HG02642 (cell line): ENCODE data around the gene ZIM2.

Experiments
- ATAC-seq: cut with Tn5 transposase; IDR thresholded peaks from one replicate; pipeline ENCODE4 v1.9.1; 2021; ENCODE audit warnings: mild to moderate bottlenecking; ENCODE audit not compliant: unreplicated experiment, poor library complexity

Gene ZIM2

DNA sequence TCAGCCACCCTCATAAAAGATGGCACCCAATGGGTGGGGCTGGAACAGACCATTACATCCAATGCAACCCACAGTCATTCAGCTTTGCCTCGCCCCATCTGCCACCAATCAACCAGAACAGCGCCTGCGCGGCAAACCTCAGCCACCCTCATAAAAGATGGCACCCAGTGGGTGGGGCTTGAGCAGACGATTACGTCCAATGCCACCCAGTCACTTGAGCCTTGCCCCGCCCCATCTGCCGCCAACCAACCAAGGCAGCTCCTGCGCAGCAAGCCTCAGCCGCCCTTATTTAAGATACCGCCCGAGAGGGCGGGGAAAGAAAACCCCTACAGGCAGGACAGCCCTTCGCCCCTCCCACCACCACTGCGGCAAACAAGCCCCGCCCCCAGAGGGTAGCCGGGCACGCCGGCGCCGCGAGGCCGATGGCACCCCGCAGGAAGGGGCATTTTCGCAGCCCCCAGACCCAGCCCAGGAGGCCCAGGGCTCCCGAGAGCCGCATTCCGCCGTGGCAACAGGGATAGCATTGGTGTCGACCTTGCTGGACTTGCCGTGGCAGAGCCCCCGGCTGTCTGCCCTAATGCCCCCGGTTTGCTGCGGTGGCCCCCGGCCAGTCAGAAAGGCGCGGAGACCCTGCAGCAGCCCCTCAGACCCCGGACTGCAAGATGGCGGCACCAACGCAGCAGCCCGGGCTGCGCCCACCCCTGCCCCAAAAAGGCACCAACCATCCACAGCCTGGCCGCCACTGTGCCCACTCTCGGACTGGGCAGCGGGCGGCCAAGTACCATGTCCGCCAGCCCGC lies 675 bp downstream of the ZIM2 start:
- no peak for ATAC-seq

DNA sequence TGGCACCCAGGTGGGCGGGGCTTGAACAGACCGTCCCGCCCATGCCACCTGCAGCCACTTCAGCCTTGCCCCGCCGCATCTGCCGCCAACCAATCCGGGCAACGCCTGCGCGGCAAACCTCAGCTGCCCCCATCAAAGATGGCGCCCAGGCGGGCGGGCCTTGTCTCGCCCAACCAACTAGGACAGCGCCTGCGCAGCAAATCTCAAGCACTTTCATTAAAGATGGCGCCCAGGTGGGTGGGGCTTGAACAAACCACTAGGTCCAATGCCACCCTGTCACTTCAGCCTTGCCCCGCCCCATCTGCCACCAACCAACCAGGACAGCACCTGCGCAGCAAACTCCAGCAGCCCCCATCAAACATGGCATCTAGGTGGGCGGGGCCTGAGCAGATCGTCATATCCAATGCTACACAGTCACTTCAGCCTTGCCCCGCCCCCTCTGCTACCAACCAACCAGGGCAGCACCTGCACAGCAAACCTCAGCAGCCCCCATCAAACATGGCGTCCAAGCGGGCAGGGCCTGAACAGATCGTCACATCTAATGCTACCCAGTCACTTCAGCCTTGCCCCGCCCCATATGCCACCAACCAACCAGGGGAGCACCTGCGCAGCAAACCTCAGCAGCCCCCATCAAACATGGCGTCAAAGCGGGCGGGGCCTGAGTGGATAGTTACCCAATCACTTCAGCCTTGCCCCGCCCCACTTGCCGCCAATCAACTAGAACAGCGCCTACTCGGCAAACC lies 1.4 kb downstream of the ZIM2 start:
- ATAC-seq, result no peak

DNA sequence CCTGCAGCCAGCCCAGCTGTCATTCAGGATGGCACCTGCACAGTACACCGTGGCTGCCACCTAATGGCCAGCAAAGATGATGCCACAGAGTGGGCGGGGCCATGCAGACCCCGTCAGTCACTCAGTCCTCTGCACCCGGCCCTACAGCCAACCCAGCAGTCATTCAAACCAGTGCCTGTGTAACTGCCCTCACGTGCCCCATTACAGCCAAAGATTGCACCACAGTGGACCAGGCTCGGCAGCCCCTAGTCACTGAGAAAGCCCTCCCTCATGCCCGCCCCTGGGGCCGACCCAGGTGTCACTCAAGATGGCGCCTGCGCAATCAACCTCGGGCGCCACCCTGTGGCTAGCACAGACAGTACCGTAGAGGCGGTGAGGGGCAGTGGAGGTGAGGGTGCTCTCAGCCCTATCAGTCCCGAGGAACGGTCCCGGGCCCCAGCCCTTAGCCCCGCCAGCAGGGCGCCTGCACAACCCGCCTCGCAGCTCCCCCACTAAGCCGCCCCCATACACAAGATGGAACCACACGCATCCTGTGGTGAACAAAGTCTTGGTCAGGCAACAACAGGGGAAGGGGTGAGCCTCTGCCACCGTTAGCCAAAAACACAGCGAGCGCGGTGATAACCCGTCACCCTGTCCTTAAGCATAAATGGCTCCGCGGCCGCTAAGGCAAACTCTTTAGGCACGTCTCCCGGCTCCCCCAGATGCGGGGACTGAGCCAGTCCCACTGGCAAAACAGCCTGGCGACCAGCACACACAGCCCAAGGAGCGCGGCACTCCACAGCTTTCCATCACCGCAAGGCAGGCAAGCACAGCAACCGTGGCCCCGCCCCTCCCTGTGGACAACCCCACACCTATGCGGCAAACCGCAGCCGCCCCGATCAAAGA lies 2.3 kb downstream of the ZIM2 start:
- no peak for ATAC-seq

DNA sequence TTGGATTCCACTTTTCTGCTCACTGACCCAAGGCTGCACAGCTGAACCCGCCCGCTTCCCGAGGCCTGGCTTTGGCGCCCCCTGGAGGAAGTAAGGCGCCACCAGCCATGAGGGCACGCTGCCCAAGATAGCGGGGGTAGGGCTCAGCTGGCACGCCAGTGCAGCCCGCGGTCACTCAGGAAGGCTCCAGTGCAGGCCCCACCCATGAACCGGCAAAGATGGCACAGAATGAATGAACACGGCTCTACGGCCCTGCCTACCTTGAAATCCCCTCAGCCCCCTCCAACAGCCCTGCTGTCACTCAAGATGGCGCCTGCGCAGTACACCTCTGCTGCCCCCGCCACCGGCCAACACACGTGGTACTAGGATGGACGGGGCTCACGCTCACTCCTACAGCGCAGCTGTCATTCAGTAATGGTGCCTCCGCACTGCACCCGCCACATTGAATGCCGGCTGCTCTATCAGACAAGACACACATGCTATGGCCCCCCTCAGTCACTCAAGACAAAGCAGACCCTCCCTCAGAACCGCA lies 3.0 kb downstream of the ZIM2 start:
- ATAC-seq, result no peak

DNA sequence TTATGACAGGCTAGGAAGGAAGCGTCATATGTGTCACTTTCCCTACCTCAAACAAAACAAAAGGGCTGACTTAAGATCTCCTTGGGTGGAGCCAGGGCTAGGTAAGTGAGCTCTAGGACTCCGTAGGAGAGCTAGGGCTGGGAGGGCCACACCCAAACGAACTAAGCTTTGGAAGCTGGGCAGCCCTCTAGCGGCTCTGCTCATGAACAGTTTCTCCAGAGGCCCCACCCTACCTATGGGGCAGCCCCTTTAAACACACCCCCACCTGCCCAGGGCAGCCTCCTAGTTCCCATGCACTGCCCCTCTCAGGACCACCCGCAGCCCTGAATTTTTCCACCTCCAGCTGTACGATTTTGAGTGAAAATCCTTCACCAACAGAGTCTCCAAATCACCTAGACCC lies 3.5 kb downstream of the ZIM2 start:
- ATAC-seq, result no peak

DNA sequence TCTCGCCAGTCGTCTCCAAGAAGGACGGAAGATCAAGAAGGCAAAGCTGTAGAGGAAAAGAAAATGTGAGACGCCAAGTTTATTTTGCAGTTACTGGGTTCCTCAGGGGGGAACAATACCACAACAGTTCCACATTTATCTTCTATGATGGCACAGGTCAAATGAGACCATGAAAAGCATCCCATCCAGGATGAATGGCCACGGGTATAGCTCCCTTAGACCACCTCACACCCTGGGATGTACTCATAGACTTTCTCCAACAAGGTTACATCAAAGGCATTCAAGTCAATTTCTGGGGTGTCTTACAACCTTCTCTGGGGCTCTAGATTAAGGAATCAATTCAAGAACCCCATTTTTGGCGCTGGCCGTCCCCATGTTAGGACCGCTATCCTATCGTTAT lies 4.5 kb downstream of the ZIM2 start:
- no peak for ATAC-seq

DNA sequence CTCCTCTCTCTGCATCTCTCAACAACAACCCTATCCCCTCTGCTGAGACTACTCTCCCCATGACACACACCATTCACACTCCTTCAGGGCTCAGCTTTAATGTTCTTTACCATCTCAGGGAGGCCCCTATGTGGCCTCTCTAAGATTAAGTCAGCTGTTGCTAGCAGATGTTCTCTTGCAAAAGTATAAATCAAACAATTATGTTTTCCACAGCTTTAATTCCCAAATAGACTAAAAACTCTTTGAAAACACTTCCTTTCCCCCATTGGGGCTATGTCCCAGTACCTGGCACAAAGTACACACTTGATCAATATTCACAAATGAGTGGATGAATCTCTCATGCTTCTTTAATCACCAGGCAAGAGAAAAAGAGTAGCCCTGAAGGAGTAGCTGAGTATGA lies 5.1 kb downstream of the ZIM2 start:
- ATAC-seq, result no peak

DNA sequence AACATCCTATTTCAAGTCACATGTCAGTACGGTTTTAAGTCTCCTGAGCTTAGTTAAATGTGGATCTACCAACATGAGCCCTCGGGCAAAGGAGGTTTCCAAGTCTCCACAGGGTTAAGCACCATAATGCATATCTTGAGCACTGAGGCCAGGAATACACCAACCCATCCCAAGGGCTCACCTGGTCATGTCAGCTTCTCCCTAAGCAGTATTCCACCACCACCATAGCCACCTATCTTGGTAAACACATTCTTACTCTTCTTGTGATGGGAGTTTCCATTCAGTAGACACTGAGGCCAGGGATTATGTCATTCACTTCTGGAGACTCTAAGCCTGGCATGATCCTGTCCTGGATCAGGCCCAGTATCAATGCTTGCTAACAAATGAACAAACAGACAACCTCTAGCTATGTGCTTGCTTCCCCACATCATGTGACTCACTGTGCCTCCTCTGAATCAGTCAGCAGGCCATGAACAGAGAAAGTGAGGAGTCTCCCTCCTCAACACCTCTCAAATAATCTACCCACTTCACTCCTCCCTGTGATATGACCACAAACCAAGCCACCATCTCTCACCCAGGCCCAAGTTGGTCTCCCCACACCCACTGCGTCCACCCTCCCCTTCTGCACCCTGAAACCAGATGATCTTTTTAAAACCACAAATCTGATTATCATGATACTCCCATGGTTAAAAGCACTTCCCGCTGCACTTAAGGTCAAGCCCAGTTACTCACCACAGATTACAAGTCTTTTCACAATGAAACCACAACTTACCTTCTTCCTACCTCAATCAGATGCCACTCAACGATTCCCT lies 5.8 kb downstream of the ZIM2 start:
- ATAC-seq, result no peak

DNA sequence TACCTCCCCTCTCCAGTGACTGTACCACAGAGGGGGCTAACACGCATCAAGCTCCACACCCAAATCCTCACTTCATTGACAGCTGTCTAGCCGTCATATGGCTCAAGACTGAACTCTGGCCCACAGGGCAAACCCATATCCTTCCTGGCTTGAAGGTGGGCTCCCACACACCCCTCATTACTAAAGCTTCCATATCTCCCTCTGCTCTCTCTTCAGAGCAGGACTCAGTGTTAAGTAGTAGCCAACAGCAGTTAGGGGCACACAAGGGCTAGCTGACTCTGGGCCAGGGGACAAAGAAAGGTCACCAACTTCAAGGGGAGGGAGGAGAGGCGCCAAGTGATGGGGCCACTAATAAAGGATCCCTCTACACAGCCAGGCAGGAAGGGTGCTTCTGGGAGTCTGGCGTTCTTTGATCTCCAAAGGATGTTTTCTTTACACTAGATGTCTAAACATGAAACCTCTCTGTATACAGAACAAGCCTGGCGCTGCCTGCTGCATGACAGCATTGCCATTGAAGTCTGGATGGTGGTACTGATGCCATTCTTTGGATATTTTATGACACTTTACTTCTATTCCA lies 8.1 kb downstream of the ZIM2 start:
- ATAC-seq, result no peak

DNA sequence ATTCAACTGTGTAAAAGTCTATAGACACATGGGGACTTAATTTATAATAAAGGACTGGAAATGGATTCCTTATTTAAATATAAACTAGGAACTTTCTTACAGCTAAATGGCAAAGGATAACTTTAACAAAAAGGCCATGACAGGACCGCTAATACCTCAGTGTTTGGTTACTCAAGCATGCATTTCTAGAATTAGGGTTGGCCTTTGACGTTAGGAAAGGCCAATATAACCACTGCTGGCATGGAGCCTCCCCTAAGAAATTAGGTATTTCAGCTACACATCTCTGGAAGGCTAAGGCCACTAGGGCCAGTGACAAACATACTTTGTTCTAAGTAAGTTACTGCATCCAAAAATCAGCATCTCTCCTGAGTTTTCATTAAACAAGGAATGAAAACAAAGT lies 9.3 kb downstream of the ZIM2 start:
- no peak for ATAC-seq

DNA sequence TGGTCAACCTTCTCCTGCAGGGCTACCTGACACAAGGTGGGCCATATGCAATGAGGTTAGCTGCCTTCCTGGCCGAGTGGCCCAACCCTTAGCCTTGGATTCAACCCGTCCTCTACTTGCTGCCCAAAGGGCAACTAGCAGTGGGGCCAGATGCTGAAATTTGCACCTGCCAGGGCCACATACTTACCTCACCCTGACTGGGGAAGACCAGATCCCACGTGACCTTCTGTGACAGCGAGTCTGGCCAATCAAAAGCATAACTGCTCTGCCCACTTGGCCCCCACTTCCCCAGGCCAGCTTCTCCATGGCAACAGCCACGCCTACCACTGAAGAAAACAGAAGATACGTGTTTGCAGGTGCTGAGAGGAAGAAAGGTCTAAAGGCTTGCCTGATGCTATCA lies 10.9 kb downstream of the ZIM2 start:
- ATAC-seq, result no peak

DNA sequence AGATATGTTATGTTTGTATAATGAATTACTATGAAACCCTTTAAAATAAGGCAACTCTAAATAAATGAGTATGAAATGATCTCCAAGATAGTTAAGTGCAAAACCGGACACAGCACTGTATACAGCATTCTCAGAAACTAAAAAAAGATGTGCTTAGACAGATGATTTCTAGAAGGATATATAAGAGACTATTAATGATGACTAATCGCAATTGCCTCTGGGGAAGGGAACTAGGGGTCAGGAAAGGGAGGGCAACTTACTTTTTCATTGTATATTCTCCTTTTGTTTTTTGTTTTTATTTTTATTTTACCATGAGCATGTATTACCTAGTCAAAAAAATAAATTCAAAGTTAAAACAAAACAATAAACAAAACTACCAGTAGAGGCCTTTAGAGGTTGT lies 12.8 kb downstream of the ZIM2 start:
- no peak for ATAC-seq

DNA sequence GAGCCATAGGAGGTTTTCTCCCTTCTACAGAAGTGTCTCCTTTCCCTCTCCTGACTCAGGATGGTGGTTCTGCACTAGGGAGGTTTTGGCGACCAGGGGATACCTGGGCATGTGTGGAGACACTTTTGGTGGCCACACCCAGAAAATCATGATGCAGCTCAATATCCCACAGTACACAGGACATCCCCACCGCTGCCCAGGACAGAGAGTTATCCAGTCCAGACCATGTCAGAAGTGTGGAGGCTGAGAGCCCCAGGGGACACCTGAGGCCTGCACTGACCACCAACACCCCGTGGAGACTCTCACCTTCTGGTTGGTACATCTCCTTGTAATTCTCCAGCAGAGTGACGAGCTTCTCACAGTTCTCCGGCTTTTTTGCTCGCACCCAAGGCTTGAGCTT lies 16.6 kb downstream of the ZIM2 start:
- no peak for ATAC-seq

DNA sequence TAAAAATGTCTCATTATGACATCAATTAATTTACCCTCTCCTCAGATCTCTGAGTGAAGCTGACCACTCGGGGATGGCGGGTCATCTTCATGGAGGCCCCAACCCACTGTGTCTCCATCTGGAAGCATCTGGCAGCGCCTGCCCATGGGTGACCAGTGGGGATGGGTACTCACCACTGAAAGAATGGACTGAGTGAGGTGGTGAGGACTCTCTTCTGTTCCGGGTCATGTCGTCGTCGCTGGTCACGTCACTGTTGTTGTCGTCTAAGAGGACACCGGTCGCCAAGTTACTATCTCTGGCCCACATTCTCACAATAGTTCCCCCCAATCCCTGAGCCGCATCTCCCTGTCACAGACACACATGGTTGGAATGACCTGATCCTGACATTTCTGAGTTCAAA lies 17.1 kb downstream of the ZIM2 start:
- no peak for ATAC-seq

DNA sequence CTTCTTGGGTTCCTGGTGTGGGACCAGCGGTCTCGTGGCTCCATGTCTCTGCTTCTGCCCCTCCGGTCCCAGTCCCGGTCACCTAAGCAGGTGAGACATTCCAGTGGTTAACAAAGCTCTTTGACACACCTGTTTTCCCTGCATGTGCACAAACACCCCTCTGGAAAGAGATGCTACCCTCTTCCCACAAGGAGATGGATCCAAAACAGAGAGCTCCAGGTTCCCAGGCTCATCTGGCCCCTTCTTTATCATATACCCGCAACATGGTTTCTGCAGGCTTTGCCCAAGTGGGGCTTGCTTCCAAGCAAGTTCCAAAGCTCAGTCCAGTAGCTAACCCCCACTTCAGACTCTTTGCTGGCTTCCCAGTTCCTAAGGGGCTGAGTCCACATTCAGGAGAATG lies 17.8 kb downstream of the ZIM2 start:
- ATAC-seq, result no peak

DNA sequence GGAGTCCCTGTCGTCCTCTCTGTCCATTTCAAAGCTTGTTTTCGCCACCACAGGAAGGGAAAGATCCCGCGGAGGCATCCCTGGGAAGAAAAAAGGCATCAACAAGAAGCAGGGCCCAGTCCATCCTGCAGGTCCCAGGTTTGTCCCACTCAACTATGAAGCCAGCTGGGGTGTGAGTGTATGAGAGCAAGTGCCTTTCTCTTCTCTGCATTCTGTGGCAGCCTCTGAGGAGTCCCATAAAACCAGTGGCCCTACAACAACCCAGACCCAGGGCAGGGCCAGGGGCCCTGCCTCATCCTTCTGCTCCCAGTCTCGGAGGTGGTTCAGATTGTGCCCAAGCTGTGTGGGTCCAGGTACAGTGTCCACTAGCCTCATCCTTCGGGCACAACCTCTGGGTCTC lies 18.9 kb downstream of the ZIM2 start:
- no peak for ATAC-seq

DNA sequence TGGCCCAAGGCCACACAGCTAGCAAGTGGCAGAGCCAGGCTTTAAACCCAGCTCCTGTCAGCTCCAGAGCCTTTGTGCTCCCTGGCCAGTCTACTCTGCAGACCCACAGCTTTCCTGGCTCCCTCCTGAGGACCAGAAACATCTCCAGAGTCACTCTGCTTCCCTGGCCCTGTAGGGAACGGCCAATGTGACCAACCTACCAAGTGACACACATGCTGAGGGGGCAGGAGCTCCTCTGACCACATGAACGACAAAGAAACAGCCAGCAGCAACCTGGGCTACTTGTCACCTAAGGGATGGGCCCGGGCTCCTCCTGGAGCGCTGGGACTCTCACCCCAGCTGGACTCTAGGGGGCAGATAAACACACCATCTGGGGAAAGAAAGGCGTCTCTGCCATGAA lies 19.3 kb downstream of the ZIM2 start:
- ATAC-seq, result no peak

DNA sequence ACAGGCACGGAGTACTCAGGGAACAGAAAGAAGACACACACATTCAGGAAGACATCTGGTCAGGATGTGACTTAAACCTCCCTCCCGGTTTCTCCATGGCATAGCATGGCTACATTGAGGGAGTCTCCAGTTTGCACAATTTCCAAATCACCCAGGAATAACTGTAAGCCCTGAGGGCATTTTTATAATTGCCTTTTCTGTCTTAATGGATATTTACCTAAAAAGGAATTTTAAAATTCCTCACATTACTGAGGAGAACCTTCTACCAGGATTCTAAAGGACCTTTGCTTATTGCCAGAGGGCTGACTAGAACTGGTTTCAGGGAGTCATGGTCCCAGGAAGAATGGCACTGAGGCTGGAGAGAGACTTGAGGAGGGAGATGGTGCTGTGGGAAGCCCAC lies 21.4 kb downstream of the ZIM2 start:
- no peak for ATAC-seq

DNA sequence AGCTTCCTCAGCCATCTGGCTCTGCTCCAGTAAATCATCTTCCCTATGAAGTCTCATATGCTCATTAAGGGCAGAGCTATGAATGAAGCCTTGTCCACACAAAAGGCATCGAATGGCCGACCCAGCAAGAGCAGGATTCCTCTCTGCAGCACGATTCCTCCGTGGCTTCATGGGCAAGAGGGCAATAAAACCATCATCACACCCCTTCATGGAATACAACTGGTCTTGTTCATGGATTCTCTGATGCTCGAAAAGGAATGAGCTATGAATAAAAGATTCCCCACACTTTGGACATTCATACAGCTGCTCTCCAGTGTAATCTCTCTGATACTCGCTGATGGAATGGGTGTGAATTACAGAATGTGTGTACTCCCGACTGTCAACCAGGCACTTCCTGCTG lies 25.9 kb downstream of the ZIM2 start:
- no peak for ATAC-seq

DNA sequence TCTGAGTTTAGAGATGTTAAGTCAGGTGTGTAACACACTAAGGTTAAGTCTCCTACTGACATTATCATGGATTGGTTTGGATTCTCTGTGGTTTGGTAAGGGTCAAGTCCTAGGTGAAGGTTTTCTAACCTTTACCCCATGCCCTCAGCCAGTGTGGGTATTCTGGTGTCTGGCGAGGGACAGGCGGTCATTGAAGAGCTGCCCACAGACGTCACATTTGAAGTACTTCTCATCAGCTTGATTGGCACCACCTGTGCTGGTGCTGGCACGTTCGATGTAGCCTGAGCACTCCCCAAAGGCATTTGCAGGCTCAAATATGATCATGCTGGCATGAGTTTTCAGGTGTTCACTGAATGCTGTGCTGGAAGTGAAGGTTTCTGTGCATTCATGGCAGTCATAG lies 27.0 kb downstream of the ZIM2 start:
- ATAC-seq, result no peak
